ENCODE measurements around the gene NOTUM. TPM values are rescaled to one million over a fixed set of nuclear protein-coding genes. Genes with fewer than 3 reads are reported as not detected.

Gene NOTUM
- total RNA-seq, 1 experiment from 2014 or later: not detected

- Histone ChIP-seq H3K27ac (ENCODE audit: low read depth, low read length, poor library complexity, severe bottlenecking) (no peak overlapping the region), H3K36me3 (ENCODE audit: insufficient read depth, low read length, poor library complexity, severe bottlenecking) (no peaks in the 10 kb centered on the region), H3K27me3 (replicated peaks; ENCODE audit: insufficient read depth, low read depth, low read length, poor library complexity) (no peaks in the 10 kb centered on the region), H3K4me1 (ENCODE audit: insufficient read depth, low read length, poor library complexity, severe bottlenecking) (peaks cover 9% of the 10 kb centered on the region), H3K9me3 (ENCODE audit: low read depth, low read length, poor library complexity, severe bottlenecking) (no peaks in the 10 kb centered on the region), H3K4me3 (ENCODE audit: low read depth, low read length, poor library complexity, severe bottlenecking) (no peak overlapping the region)
- TF ChIP-seq EZH2 (IDR thresholded peaks at IDR 0.05; ENCODE audit: borderline replicate concordance, low read depth, low read length, poor library complexity, severe bottlenecking) (no peak), CTCF (conservative IDR thresholded peaks at IDR 0.05; ENCODE audit: low read depth, low read length) (no peak)
- intact Hi-C loops (cut with micrococcal nuclease; ENCODE audit: unreplicated experiment): no loop called here
- DNase-seq (ENCODE audit: low spot score): peak; percentile 76
- ChIA-PET POLR2A (ENCODE audit: low non-redundant PET) (interaction anchor here (0.6 kb wide), 1 partner anchor 428 kb away, joined by 4 read pairs; no protein-coding TSS in a partner anchor), CTCF (interaction anchor here (0.6 to 0.7 kb wide), 2 partner anchors 16 to 29 kb away, joined by 3 to 6 read pairs; no protein-coding TSS in a partner anchor)
- no TSS peak for BruUV-seq (replicated peaks)
These were observed 42.7 kb upstream of the NOTUM start for GRCh38 chr17:82003411-82004381.

- intact Hi-C loops (cut with micrococcal nuclease; ENCODE audit: unreplicated experiment): no loop called here
- DNase-seq (ENCODE audit: low spot score): no peak
- ChIA-PET CTCF (no interaction called here), POLR2A (ENCODE audit: low non-redundant PET) (no interaction called here)
- TF ChIP-seq CTCF (conservative IDR thresholded peaks at IDR 0.05; ENCODE audit: low read depth, low read length) (no peak), EZH2 (IDR thresholded peaks at IDR 0.05; ENCODE audit: borderline replicate concordance, low read depth, low read length, poor library complexity, severe bottlenecking) (no peak)
- Histone ChIP-seq H3K27me3 (replicated peaks; ENCODE audit: insufficient read depth, low read depth, low read length, poor library complexity) (no peaks in the 10 kb centered on the region), H3K4me3 (ENCODE audit: low read depth, low read length, poor library complexity, severe bottlenecking) (no peak overlapping the region), H3K36me3 (ENCODE audit: insufficient read depth, low read length, poor library complexity, severe bottlenecking) (no peaks in the 10 kb centered on the region), H3K4me1 (ENCODE audit: insufficient read depth, low read length, poor library complexity, severe bottlenecking) (peaks cover 9% of the 10 kb centered on the region), H3K9me3 (ENCODE audit: low read depth, low read length, poor library complexity, severe bottlenecking) (no peaks in the 10 kb centered on the region), H3K27ac (ENCODE audit: low read depth, low read length, poor library complexity, severe bottlenecking) (no peak overlapping the region)
- no TSS peak for BruUV-seq (replicated peaks)
These were observed 40.6 kb upstream of the NOTUM start for GRCh38 chr17:82001571-82002056.

GRCh38 chr17:82000803-82001570, 40.0 kb upstream of the NOTUM start:
- intact Hi-C loops (cut with micrococcal nuclease; ENCODE audit: unreplicated experiment): no loop called here
- Histone ChIP-seq H3K4me3 (ENCODE audit: low read depth, low read length, poor library complexity, severe bottlenecking) (no peak overlapping the region), H3K27me3 (replicated peaks; ENCODE audit: insufficient read depth, low read depth, low read length, poor library complexity) (no peaks in the 10 kb centered on the region), H3K27ac (ENCODE audit: low read depth, low read length, poor library complexity, severe bottlenecking) (no peak overlapping the region), H3K36me3 (ENCODE audit: insufficient read depth, low read length, poor library complexity, severe bottlenecking) (no peaks in the 10 kb centered on the region), H3K4me1 (ENCODE audit: insufficient read depth, low read length, poor library complexity, severe bottlenecking) (peaks cover 9% of the 10 kb centered on the region), H3K9me3 (ENCODE audit: low read depth, low read length, poor library complexity, severe bottlenecking) (no peaks in the 10 kb centered on the region)
- TF ChIP-seq CTCF (conservative IDR thresholded peaks at IDR 0.05; ENCODE audit: low read depth, low read length) (no peak), EZH2 (IDR thresholded peaks at IDR 0.05; ENCODE audit: borderline replicate concordance, low read depth, low read length, poor library complexity, severe bottlenecking) (no peak)
- POLR2A ChIA-PET (ENCODE audit: low non-redundant PET): no interaction called here
- no peak for DNase-seq (ENCODE audit: low spot score)
- BruUV-seq (replicated peaks): no TSS peak
- CTCF ChIA-PET: no interaction called here

Measured in A673 (cell line).